HepG2 (cell line): ENCODE results near the gene MSMP. TPM values are rescaled to one million over a fixed set of nuclear protein-coding genes. Genes with fewer than 3 reads are reported as not detected.

Experiments
- CCAR2 ChIP-seq: fragments of 200-400 bp; formaldehyde crosslinking; optimal IDR thresholded peaks from 2 replicates; pipeline ENCODE3; 2018; ENCODE audit warnings: low read depth, mild to moderate bottlenecking, low read length, moderate library complexity
- ETV5 ChIP-seq: IDR thresholded peaks from 2 replicates; pipeline ENCODE4 v1.6.1; 2018; ENCODE audit warnings: missing biosample characterization, missing genetic modification reagents, inconsistent platforms, borderline replicate concordance
- HDAC1 ChIP-seq: sonication (generic); formaldehyde crosslinking; IDR thresholded peaks from 2 replicates; pipeline ENCODE4 v1.5.1; 2020; ENCODE audit warnings: mild to moderate bottlenecking, missing genetic modification reagents
- NONO ChIP-seq, 2 experiments: fragments of 450-650 bp in 1 of 2; sonication (generic) in 1 of 2; formaldehyde crosslinking in 1 of 2; IDR thresholded peaks in 1 of 2; conservative IDR thresholded peaks in 1 of 2; 2 replicates each; pipeline versions ENCODE4 v1.6.1 to v1.8.0; 2017 to 2022; ENCODE audit warnings: mild to moderate bottlenecking in 1 of 2, missing genetic modification reagents in 1 of 2, moderate library complexity in 1 of 2
- TCF12 ChIP-seq, 2 experiments: fragments of 450-650 bp in 1 of 2; sonication (generic) in 1 of 2; formaldehyde crosslinking in 1 of 2; IDR thresholded peaks; 2 replicates each; pipeline versions ENCODE4 v1.6.1 to v1.8.0; 2017 to 2022; ENCODE audit warnings: antibody characterized with exemption in 1 of 2, mild to moderate bottlenecking in 1 of 2, missing genetic modification reagents in 1 of 2, moderate library complexity in 1 of 2
- TMF1 ChIP-seq: sonication (generic); formaldehyde crosslinking; IDR thresholded peaks from 2 replicates; pipeline ENCODE4 v1.8.1; 2022; ENCODE audit warnings: low read depth, missing genetic modification reagents
- YEATS4 ChIP-seq: sonication (generic); formaldehyde crosslinking; IDR thresholded peaks from 2 replicates; pipeline ENCODE4 v1.4.0; 2020; ENCODE audit warnings: missing genetic modification reagents, borderline replicate concordance
- ZFP37 ChIP-seq: sonication (generic); formaldehyde crosslinking; IDR thresholded peaks from 2 replicates; pipeline ENCODE4 v1.4.0; 2020; ENCODE audit warnings: missing genetic modification reagents, borderline replicate concordance
- ZNF17 ChIP-seq: sonication (generic); formaldehyde crosslinking; IDR thresholded peaks from 2 replicates; pipeline ENCODE4 v1.5.0; 2020; ENCODE audit warnings: mild to moderate bottlenecking, missing genetic modification reagents
- ZNF292 ChIP-seq: sonication (generic); formaldehyde crosslinking; IDR thresholded peaks from 2 replicates; pipeline ENCODE4 v1.8.1; 2022; ENCODE audit warnings: mild to moderate bottlenecking, low read depth, missing genetic modification reagents, borderline replicate concordance
- ZNF350 ChIP-seq: sonication (generic); formaldehyde crosslinking; IDR thresholded peaks from 2 replicates; pipeline ENCODE4 v1.4.0; 2020; ENCODE audit warnings: mild to moderate bottlenecking, low read depth, missing genetic modification reagents, borderline replicate concordance
- ZNF431 ChIP-seq: sonication (generic); formaldehyde crosslinking; IDR thresholded peaks from 2 replicates; pipeline ENCODE4 v1.9.0; 2022; ENCODE audit warnings: missing genetic modification reagents, low read depth, mild to moderate bottlenecking, borderline replicate concordance
- ZNF746 ChIP-seq: sonication (generic); formaldehyde crosslinking; IDR thresholded peaks from 2 replicates; pipeline ENCODE4 v1.8.0; 2022; ENCODE audit warnings: mild to moderate bottlenecking, missing genetic modification reagents
- polyA plus RNA-seq, 8 experiments: library from polyadenylated mRNA; depleted of rRNA in 3 of 8; stranded (reverse) in 7 of 8; unstranded in 1 of 8; fragments of >200 nt; fragmentation: Illumina TruSeq in 4 of 8; extraction: Trizol in 4 of 8; gene quantifications; 2 replicates each; pipeline versions ENCODE4 v1.2.1 to v1.2.3, GENCODE V29; 2011 to 2016; ENCODE audit warnings: low read depth in 4 of 8, missing spikeins in 1 of 8, mixed read lengths in 1 of 8; ENCODE audit not compliant: insufficient read depth in 1 of 8
- total RNA-seq, 5 experiments: library from RNA; depleted of rRNA; stranded (reverse); fragments of >200 nt; fragmentation: Illumina TruSeq; extraction: Trizol; gene quantifications; 2 replicates each; pipeline ENCODE4 v1.2.3, GENCODE V29; 2016; ENCODE audit warnings: low read depth in 1 of 5
- TF ChIP-seq, protein P1 (sequence below): sonication (generic); formaldehyde crosslinking; IDR thresholded peaks from 2 replicates; pipeline ENCODE4 v1.8.1; 2023; ENCODE audit warnings: missing genetic modification reagents, inconsistent platforms, borderline replicate concordance
- TF ChIP-seq, protein P2 (sequence below): IDR thresholded peaks from 2 replicates; pipeline ENCODE4 v1.6.1; 2016; ENCODE audit warnings: missing compliant biosample characterization, missing genetic modification reagents, borderline replicate concordance
- TF ChIP-seq, protein P3 (sequence below): sonication (generic); formaldehyde crosslinking; conservative IDR thresholded peaks from 2 replicates; pipeline ENCODE4 v1.4.0; 2020; ENCODE audit warnings: missing genetic modification reagents
- TF ChIP-seq, protein P4 (sequence below): sonication (generic); formaldehyde crosslinking; IDR thresholded peaks from 2 replicates; pipeline ENCODE4 v1.5.0; 2020; ENCODE audit warnings: missing genetic modification reagents
- TF ChIP-seq, protein P5 (sequence below): sonication (generic); formaldehyde crosslinking; IDR thresholded peaks from 2 replicates; pipeline ENCODE4 v1.4.0; 2020; ENCODE audit warnings: missing genetic modification reagents

MSMP gene
- total and polyA plus RNA-seq, 2 of the 13 experiments (the other 11 are each of a cell fraction or from before 2014, with no cell fraction given), result 0.24 to 0.46 TPM

DNA sequence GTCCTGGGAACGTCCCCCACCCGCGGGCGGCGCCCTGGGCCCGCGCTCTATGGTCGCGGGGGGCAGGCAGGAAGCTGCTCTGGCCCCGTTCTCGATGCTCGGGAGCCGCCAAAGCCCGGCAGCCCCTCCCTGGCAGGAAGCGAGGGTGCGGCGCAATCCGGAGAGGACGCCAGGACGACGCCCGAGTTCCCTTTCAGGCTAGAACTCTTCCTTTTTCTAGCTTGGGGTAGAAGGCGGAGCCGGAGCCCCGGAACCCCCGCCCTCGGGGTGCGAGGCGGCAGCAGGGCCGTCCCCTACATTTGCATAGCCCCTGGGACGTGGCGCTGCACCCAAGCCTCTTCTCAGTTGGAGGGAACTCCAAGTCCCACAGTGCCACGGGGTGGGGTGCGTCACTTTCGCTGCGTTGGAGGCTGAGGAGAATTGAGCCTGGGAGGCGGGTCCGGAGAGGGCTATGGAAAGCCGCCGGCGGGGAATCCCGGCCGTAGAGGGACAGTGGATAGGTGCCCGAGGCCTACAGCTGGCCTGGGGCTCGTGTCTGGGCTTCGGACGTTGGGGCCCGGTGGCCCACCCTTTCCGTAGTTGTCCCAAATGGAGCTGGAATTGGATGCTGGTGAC lies 21.8 kb downstream of the MSMP start, which contains the start of the genes CREB3 and TLN1 (continued):
- TF ChIP-seq ZNF431 (CRISPR knock-in tag), result no peak; the same call in 1 of the 2 replicates
- TF ChIP-seq HDAC1 (CRISPR knock-in tag), result peak; percentile 89
- no peak for TF ChIP-seq TCF12 (IDR thresholded peaks at IDR 0.05)
- TF ChIP-seq TCF12 (CRISPR knock-in tag; IDR thresholded peaks at IDR 0.05), result 0 out of 2 replicates have a peak, but pooled peaks have one; percentile 21
- no peak for TF ChIP-seq ZNF17 (CRISPR knock-in tag)
- TF ChIP-seq, protein P1, sequence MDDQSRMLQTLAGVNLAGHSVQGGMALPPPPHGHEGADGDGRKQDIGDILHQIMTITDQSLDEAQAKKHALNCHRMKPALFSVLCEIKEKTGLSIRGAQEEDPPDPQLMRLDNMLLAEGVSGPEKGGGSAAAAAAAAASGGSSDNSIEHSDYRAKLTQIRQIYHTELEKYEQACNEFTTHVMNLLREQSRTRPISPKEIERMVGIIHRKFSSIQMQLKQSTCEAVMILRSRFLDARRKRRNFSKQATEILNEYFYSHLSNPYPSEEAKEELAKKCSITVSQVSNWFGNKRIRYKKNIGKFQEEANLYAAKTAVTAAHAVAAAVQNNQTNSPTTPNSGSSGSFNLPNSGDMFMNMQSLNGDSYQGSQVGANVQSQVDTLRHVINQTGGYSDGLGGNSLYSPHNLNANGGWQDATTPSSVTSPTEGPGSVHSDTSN (CRISPR knock-in tag), result peak; percentile 38; the same call in 1 of the 2 replicates
- TF ChIP-seq CCAR2, result no peak
- TF ChIP-seq, protein P2, sequence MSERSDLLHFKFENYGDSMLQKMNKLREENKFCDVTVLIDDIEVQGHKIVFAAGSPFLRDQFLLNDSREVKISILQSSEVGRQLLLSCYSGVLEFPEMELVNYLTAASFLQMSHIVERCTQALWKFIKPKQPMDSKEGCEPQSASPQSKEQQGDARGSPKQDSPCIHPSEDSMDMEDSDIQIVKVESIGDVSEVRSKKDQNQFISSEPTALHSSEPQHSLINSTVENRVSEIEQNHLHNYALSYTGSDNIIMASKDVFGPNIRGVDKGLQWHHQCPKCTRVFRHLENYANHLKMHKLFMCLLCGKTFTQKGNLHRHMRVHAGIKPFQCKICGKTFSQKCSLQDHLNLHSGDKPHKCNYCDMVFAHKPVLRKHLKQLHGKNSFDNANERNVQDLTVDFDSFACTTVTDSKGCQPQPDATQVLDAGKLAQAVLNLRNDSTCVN (CRISPR knock-in tag), result peak; percentile 79; the same call in 1 of the 2 replicates
- TF ChIP-seq, protein P3, sequence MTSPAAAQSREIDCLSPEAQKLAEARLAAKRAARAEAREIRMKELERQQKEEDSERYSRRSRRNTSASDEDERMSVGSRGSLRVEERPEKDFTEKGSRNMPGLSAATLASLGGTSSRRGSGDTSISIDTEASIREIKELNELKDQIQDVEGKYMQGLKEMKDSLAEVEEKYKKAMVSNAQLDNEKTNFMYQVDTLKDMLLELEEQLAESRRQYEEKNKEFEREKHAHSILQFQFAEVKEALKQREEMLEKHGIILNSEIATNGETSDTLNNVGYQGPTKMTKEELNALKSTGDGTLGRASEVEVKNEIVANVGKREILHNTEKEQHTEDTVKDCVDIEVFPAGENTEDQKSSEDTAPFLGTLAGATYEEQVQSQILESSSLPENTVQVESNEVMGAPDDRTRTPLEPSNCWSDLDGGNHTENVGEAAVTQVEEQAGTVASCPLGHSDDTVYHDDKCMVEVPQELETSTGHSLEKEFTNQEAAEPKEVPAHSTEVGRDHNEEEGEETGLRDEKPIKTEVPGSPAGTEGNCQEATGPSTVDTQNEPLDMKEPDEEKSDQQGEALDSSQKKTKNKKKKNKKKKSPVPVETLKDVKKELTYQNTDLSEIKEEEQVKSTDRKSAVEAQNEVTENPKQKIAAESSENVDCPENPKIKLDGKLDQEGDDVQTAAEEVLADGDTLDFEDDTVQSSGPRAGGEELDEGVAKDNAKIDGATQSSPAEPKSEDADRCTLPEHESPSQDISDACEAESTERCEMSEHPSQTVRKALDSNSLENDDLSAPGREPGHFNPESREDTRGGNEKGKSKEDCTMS (CRISPR knock-in tag), result no peak
- no peak for TF ChIP-seq NONO (IDR thresholded peaks at IDR 0.05)
- TF ChIP-seq NONO (CRISPR knock-in tag; conservative IDR thresholded peaks at IDR 0.05), result peak; percentile 88
- TF ChIP-seq ZNF350 (CRISPR knock-in tag), result peak; percentile 47; the same call in 1 of the 2 replicates
- TF ChIP-seq ZNF292, result no peak
- TF ChIP-seq ZFP37, result no peak
- TF ChIP-seq, protein P4, sequence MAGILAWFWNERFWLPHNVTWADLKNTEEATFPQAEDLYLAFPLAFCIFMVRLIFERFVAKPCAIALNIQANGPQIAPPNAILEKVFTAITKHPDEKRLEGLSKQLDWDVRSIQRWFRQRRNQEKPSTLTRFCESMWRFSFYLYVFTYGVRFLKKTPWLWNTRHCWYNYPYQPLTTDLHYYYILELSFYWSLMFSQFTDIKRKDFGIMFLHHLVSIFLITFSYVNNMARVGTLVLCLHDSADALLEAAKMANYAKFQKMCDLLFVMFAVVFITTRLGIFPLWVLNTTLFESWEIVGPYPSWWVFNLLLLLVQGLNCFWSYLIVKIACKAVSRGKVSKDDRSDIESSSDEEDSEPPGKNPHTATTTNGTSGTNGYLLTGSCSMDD (CRISPR knock-in tag), result no peak
- peak; percentile 96 for TF ChIP-seq YEATS4 (CRISPR knock-in tag)
- peak; percentile 94 for TF ChIP-seq ETV5 (CRISPR knock-in tag)
- TF ChIP-seq ZNF746 (CRISPR knock-in tag), result no peak; the same call in 1 of the 2 replicates
- 0 out of 2 replicates have a peak, but pooled peaks have one; percentile 51 for TF ChIP-seq TMF1 (CRISPR knock-in tag)
- TF ChIP-seq, protein P5, sequence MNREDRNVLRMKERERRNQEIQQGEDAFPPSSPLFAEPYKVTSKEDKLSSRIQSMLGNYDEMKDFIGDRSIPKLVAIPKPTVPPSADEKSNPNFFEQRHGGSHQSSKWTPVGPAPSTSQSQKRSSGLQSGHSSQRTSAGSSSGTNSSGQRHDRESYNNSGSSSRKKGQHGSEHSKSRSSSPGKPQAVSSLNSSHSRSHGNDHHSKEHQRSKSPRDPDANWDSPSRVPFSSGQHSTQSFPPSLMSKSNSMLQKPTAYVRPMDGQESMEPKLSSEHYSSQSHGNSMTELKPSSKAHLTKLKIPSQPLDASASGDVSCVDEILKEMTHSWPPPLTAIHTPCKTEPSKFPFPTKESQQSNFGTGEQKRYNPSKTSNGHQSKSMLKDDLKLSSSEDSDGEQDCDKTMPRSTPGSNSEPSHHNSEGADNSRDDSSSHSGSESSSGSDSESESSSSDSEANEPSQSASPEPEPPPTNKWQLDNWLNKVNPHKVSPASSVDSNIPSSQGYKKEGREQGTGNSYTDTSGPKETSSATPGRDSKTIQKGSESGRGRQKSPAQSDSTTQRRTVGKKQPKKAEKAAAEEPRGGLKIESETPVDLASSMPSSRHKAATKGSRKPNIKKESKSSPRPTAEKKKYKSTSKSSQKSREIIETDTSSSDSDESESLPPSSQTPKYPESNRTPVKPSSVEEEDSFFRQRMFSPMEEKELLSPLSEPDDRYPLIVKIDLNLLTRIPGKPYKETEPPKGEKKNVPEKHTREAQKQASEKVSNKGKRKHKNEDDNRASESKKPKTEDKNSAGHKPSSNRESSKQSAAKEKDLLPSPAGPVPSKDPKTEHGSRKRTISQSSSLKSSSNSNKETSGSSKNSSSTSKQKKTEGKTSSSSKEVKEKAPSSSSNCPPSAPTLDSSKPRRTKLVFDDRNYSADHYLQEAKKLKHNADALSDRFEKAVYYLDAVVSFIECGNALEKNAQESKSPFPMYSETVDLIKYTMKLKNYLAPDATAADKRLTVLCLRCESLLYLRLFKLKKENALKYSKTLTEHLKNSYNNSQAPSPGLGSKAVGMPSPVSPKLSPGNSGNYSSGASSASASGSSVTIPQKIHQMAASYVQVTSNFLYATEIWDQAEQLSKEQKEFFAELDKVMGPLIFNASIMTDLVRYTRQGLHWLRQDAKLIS (CRISPR knock-in tag), result no peak
